ENCODE results near the gene UBE2J2.

UBE2J2 gene

DNA sequence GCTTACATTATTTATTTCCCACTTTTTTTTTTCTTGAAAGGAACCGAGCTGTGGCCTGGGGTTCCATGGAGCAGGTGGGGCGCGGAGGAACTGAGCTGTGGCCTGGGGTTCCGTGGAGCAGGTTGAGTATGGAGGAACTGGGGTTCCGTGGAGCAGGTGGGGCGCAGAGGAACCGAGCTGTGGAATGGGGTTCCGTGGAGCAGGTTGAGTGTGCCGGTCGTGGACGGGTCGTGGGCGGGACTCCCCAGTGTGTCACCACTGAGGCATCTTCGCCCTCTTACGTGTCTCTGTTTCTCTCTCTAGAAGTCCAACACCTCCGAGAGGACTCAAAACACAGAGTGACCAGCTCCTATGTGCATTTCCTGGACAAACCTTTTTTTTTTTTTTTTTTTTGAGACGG lies 5.4 kb upstream of the UBE2J2 start:
- DNase-seq, result no peak

DNA sequence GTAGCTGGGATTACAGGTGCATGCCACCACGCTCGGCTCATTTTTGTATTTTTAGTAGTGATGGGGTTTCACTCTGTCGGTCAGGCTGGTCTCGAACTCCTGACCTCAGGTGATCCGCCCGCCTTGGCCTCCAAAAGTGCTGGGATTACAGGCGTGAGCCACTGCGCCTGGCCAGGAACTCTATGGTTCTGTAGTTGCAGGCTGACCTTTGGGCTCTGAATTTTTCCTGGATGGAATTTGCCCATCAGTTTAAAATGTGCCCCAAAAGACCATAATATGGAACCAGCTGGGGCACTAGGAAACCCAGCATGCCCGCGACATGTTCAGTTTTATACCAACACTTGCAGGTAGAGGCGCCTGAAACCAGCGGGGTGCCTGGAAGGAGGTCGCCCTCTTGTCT lies 5.0 kb upstream of the UBE2J2 start:
- DNase-seq, result no peak

DNA sequence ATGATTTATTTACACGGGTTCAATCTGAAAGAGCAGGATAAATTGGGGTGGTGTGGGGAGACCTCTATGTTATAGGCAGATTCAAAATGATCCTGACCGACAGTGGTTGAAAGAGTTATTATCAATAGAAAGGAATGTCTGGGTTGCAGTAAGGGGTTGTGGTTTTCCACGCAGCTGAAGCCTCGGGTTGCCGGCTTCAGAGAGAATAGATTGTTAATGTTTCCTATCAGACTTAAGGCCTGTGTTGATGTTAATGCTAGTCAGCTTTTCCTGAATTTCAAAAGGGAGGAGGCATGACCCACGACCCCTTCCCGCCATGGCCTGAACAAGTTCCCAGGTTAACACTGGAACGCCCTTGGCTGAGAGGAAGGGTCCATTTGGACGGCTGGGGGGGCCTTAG lies 2.2 kb upstream of the UBE2J2 start:
- peak; percentile 26 for DNase-seq

- DNase-seq, result no peak
Measured at GRCh38 chr1:1274931-1275431, 1.3 kb upstream of the UBE2J2 start.

GRCh38 chr1:1274299-1274930 lies 761 bp upstream of the UBE2J2 start:
- DNase-seq, result no peak

GRCh38 chr1:1273209-1273511 lies 494 bp downstream of the UBE2J2 start:
- DNase-seq, result no peak

DNA sequence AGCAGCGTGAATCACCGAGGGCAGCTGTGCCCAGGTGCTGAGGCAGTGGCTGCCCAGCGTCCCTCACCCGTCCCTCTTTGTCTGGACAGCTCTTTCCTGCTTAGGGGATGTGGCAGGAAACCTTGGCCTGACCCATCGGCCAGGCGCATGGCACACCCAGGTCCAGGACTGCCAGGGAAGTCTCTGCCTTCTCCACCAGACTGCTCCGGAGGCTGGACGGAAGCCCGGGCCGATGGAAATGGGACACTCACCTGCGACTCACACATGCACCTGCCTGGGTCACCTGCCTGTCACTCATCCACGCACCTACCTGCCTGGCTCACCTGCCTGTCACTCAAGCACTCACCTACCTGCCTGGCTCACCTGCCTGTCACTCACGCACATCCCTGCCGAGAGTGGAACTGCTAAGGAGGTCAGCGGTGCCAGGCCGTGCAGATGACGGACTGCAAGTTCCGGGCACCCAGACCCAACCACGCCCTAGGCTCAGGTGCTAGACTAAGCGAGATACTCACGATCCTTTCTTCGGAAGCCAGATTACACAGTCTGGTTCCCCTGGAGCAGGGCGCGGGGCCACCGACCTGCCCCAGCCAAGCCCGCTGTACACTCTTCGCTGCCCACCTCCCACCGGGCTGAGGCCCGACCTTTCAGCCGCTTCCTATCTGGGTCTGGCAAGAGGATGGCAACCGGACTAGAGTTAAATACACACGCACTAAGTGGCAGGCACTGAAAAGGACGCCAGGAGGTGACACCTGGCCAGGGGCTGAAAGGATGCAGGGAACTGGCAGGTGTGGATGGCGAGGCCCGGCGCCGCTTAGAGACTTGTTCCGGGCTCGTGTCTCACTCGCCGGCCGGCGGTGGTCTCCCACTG lies 1.1 kb downstream of the UBE2J2 start:
- no peak for DNase-seq

DNA sequence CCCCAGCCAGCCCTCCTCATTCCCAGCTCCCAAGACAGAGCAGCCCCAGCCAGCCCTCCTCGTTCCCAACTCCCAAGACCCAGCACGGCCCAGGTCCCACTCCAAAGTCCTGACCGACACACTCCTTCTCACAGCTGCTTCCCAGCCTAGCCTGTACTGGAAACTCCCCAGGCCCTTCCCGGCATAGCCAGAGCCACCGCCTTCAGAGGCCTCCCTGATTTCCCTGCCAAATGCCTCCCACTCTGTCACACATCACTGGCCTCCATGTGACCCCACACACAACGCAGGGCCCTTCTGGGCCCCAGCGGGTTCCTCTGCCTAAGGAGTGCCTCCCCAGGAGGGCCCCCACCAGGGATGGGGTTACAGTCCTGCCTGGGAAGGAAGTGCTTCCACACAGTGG lies 2.8 kb downstream of the UBE2J2 start:
- DNase-seq, result no peak

- DNase-seq, result no peak
Measured at GRCh38 chr1:1268284-1268682, 5.4 kb downstream of the UBE2J2 start.

GRCh38 chr1:1267488-1268283 lies 6.0 kb downstream of the UBE2J2 start:
- DNase-seq, result no peak

DNA sequence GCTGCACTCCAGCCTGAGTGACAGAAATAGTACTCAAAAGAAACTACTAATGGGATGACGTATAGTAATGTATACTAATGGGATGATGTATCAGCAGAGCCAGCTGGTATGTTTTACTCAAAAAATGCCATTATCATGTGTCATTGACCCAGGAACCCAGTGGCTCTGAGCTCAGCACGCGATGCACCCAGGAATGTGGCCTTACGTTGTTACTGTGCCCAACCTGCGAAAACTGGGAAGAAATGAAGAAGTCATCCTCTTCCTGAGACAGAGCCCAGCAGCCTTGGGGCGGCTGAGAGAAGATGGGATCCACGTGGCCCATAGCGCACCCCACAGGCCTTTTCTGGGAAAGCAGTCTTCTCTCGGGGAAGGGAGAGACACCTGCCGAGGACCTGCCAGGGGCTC lies 8.8 kb downstream of the UBE2J2 start:
- DNase-seq, result peak; percentile 100

DNA sequence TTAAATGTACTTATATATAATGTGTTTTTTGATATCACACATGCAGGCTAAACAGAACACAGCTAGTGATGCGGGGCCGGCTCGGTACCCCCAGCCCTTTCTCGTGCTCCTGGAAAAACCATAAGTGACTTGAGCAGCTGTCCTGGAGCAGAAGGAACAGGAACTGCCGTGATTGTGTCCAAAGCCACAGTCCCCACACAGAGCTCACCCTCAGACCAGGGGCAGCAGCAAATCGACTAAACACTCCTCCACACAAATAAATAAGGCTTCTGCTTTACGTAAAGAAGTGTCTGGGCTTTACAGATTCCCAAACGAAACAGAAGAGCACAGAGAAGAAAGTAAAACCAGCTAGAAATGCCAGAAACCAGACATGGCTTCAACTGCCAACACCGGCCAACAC lies 9.6 kb downstream of the UBE2J2 start:
- DNase-seq, result no peak

GRCh38 chr1:1262758-1263157 lies 10.9 kb downstream of the UBE2J2 start:
- no peak for DNase-seq

DNA sequence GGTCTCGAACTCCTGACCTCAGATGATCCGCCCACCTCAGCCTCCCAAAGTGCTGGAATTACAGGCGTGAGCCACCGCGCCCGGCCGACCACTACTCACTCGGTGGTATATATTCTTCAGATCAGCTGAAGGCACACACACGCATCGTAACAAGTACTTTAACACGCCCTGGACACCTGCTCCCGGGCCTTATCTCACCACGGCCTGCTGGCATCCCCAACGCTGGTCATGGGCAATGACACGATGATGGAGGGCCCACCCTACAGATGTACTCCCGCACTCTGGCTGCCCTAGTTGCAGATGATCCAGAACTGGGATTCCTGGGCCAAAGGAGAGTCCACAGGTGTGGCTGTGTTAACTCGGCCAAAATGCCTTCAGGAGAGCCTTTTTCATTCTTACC lies 11.6 kb downstream of the UBE2J2 start:
- DNase-seq, result no peak

GRCh38 chr1:1260843-1261560 lies 12.7 kb downstream of the UBE2J2 start:
- no peak for DNase-seq

DNA sequence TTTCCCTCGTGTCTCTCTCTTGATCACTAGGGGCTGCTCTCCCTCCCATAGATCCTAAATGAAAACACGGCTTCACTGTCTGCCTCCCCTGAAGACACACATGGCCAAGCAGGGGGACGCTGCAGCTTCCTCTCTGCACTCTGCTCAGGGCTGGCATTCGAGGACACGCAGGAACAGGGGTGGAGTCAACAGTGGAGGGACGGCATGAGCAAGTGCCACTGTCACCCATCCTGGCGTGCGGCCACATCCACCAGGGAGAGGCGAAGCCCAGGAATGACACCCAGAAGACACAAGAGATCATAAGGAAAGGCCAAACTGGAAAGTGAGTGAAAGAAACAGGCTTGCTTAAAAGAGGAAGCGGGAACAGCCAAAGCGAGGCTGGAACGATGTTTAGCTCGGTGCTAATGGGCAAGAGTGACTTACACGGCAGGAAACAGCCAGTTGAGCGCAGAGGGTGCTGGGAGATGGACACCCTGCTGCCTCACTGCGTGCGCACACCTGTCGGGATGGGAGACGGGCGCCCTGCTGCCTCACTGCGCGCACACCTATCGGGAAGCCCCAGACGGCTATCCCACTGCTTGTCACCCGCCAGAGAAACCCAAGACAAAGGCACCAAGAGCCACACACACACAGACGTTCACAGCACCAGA lies 13.6 kb downstream of the UBE2J2 start:
- no peak for DNase-seq

DNA sequence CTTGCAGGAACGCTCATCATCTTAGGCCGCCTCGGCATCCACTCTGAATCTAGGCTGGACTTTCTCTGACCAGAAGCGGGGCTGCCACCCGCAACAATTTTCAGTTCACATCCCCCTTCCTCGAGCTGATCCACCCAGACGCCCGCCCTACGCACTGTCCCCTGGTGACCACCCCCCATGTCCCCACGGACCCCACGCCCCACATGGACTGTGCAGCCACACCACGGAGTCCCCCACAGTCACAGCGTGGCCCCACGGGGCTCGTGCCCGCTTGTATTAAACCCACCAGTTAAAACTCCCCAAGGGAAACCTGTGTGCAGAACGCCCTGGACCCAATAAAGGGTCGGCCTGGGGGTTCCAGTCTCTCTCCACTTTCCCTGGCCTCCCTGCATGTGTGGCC lies 14.1 kb downstream of the UBE2J2 start:
- no peak for DNase-seq

DNA sequence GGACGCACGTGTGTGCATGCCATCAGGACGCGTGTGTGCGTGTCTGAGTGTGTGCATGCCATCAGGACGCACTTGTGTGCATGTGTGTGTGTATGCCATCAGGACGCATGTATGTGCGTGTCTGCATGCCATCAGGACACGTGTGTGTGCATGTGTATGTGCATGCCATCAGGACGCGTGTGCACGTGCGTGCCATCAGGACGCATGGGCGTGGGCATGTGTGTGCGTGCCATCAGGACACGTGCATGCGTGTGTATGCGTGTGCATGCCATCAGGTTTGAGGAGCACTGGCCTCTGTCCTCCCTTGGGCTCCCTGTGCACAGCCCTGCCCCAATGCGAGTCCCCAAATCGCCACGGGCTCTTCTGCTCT lies 14.6 kb downstream of the UBE2J2 start:
- no peak for DNase-seq

DNA sequence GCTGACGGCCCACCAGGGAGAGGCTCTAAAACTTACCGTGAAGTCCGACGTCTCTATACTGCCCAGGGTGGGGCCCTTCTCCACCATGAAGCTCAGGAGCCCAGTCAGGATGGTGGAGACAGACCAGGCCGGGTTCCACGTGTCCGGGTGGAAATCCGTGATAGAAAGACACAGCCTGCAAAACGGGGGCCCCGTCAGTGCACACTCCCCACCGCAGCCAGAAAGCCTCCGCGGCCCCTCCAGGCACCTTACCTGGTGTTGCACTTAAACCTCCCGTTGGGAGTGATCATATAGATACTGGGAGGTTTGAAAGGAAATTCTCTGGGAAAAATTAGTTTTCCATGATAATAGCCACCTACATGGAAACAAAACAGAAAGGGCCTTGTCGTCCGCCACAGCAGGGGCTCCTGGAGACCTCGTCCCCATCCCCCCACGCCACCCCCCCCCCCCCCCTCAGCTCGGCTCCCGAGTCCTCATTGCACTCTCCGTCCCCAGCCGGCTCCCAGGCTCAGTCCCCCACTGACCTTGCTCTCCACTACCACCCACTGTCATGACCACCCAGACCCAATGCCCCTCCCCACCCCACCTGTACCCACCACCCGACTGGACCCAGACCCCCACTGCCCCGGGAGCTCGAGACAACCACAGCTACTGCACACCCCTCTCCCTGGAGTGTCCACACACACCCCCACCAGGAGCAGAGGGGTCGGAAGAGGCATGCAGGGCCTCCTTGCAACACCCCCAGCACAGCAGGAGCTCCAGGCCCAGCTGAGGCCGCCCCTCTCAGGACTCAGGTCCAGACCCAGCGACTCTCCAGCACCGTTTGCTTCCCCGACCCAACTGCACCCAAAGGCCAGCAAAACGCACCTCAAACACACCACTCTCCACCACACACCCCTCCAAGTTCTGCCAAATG lies 16.4 kb downstream of the UBE2J2 start:
- no peak for DNase-seq

DNA sequence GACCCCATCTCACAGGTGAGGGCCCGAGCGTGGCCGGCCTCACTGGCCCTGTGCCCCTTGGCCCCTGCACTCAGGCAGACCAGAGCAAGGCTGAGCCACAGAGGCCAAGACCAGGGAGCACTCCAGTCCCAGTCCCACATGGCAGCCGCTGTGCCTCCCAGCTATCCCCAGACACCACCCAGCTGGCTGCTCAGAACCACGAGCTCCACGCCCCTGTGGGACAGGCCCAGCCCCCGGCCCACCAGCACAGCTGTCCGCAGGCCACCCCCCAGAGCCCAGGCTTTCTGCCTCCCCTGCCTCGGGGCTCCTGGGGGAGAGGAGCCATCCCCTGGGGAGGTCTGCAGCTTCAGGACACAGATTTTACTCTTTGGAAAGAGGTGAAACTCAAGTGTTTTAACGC lies 18.0 kb downstream of the UBE2J2 start:
- DNase-seq, result no peak

GRCh38 chr1:1255078-1255477 lies 18.6 kb downstream of the UBE2J2 start:
- DNase-seq, result no peak

DNA sequence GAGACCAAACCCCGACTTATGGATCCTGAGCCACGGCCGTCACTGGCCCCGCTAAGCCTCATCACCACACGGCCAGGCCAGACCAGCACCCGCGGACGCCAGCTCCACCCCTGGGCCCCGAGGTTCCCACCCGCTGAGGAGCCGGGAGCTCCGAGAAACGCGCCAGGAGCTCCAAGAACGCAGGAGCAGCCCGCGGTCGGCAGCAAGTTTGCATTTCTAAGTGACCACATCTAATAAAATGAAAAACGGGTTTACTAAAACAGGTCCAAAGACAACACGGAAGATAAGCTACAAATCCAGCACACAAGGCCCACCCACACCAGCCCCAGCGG lies 19.0 kb downstream of the UBE2J2 start:
- no peak for DNase-seq

Data from EL (cell line).